GM19351 (cell line): ENCODE results near the gene PRKD2.

Experiments
- ATAC-seq: cut with Tn5 transposase; IDR thresholded peaks from one replicate; pipeline ENCODE4 v1.9.1; 2021; ENCODE audit warnings: mild to moderate bottlenecking, moderate library complexity; ENCODE audit not compliant: unreplicated experiment

PRKD2 gene

DNA sequence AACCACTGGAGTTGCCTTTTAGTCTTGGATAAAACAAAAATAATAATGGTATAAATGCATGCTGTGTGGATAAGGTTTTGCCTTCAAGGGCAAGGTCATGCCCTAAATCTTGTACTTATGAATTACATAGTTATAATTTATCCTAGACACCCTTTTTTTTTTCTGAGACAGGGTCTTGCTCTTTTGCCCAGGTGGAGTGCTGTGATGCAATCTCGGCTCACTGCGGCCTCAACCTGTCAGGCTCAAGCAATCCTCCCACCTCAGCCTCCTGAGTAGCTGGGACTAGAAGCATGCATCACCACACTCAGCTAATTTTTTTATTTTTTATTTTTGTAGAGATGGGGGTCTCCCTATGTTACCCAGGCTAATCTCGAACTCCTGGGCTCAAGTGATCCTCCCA is 48.3 kb downstream of the PRKD2 start:
- ATAC-seq, result no peak

GRCh38 chr19:46665072-46665471 is 51.8 kb downstream of the PRKD2 start:
- ATAC-seq, result no peak

DNA sequence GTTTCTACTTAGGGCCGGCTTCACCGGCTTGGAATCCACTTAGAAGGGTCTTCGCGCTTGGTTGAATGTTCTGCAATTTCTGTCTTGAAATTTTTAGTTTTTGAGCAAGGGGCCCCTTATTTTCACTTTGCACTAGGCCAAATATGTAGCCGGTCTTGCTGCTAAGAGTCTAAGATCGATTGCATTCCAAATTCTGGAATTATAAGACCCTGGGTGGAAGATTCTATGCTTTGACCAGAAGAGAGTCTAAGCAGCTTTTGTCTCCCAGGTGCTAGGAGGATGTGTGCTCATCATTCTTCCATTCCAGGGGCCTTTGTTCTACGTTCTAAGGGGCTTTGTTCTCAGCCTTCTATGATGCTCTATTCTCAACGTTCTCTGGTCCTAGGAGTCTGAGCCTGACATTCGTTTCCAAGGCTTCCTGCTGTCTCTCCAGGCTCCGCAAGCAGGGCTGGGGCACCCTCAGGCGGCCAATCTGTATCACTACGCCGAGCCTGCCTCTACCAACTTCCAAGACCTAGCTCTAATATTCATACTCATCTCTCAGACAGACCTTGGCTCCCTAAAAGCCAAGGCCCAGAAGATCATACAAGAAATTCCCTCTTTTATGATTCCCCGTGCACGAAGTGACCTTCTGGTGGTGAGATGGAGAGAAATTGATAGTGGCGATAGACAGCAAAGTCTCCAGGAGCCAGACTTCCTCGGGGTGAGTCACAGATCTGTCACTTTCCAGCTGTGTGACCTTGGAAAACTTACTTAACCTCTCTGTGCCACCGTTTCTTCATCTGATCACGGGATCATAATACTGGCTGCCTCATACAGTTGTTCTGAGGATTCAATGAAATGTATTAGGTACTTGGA is 55.0 kb downstream of the PRKD2 start:
- no peak for ATAC-seq

GRCh38 chr19:46661020-46661731 is 55.7 kb downstream of the PRKD2 start, which contains the start of gene DACT3:
TSS of gene DACT3 (minus strand) at chr19:46661182. CDS start at chr19:46661064, 118 bp downstream.
- peak; percentile 87 for ATAC-seq

GRCh38 chr19:46660551-46661019 is 56.3 kb downstream of the PRKD2 start:
- peak; percentile 19 for ATAC-seq

- no peak for ATAC-seq
These were observed 56.9 kb downstream of the PRKD2 start for GRCh38 chr19:46660008-46660517.

- no peak for ATAC-seq
These were observed 57.5 kb downstream of the PRKD2 start for GRCh38 chr19:46659151-46660007.

- ATAC-seq, result no peak
These were observed 60.4 kb downstream of the PRKD2 start for GRCh38 chr19:46656541-46656940.

DNA sequence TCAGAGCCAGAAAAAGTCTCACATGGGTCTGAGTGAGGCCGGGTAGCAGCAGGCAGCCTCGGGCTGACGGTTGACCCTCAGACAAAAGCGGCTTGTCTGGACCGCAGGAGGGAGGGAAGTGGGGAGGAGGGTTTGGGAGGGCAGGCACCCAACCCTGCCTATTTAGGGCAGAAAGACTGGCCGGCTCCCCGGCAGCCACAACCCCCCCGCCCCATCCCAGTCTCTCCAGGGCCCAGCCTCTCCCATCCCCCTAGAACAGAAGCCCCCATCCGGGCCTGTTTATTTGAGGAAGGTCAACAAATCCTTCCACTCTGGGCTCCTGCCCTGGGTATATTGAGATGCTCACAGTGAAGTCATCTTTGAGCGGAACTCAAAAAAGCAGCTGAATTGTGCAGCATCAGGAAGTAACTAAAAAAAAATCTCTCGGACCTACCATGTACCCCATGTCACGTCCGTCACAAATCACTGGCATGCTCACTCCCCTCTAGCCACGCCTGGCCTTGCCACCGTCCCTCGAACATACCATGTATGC is 62.2 kb downstream of the PRKD2 start:
- no peak for ATAC-seq

DNA sequence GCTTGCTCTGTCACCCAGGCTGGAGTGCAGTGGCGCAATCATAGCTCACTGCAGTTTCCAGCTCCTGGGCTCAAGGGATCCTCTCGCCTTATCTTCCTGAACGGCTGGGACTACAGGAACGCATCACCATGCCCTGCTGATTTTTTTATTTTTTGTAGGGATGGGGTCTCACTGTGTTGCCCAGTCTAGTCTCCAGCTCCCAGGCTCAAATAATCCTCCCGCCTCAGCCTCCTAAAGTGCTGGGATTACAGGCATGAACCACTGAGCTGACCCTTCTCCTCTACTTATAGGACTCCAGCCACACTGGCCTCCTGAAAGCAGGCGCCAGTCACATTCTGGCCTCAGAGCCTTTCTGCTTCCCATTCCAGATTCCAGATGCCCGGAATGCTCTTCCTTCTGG is 66.5 kb downstream of the PRKD2 start:
- no peak for ATAC-seq

DNA sequence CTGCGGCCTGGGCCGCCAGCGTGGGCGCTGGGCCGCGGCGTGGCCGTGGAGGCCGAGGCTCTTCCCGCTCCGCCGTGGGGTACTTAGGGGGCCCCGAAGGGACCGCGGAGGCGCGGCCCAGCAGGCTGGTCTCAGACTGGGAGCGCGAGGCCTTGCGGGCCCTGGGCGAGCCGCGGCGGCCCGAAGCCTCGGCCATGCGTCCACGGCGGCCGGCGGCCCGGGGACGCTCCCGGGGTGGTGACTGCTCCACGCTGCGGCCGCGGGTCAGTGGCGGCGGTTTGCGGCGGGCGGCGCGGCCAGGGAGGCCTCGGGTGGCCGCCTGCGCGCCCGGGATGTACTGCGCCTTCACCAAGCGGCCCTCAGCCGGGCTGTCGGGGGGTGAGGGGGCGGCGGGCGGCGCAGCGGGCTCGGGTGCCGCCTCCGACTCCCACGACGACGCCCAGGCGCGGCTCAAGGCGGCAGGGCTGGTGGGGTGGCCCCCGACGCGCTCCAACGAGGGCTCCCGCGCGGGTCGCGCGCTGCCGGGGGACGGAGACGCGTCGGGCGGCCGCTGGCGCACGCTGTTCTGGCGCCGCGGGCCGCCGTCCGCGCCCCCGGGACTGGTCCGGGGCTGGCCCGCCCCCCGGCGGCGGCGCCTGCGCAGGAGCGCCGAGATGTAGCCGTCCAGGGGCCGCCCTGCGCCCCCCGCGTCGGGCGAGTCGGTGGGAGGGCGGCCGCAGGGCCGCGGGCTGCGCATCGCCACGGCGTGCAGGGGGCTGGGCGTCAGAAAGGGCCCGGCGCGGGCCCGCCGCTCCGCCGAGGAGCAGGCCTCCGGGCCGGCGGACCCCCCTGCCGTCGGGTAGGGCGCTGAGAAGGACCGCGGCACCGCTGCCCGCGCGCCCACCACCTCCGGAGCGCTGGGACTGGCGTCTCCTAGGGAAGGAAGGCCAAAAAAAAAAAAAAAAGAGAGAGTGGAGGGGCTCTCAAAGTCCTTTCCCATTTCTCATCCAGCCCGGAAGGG is 67.7 kb downstream of the PRKD2 start:
- ATAC-seq, result no peak

DNA sequence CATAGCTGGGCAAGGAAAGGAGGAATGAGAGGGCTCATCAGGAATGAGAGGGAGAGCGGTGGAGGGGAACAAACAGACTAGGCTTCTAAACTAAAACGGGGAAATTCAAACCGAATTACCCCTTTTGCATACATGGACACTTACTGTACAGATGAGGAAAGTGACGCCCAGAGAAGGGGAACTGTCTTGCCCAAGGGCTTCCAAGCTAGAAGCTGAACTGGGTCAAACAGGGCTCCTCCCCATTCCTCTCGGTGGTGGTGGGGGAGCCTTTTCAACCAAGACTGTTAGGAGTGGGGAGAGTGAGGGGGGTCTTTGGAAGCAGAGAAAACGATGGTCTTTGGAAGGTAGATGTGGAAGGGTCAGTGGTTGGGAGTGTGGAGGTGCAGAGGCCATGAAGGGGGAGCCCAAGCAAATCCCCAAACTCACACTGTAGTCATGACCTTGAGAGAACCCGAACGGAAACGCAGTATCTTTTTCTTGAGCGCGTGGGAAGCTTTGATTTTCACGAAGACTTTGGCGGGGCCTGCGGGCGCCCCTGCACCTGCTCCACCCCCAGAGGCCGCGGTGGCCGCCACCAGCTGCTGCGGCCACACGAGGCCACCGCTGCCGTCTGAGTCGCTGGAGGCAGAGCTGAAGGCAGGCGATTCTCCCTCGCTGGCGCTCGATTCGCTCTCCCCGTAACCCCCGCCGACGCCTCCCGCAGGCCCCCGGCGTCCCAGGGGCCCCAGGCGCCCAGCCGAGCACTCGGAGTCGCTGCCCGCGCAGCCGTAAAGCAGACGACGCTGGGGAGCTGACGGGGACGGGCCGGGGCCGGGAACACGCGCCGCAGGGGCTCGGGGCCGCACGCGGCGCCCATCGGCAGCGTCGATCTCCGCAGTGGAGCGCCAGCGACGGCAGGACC is 68.6 kb downstream of the PRKD2 start:
- ATAC-seq, result no peak

- no peak for ATAC-seq
These were observed 70.5 kb downstream of the PRKD2 start for GRCh38 chr19:46646402-46646801.

DNA sequence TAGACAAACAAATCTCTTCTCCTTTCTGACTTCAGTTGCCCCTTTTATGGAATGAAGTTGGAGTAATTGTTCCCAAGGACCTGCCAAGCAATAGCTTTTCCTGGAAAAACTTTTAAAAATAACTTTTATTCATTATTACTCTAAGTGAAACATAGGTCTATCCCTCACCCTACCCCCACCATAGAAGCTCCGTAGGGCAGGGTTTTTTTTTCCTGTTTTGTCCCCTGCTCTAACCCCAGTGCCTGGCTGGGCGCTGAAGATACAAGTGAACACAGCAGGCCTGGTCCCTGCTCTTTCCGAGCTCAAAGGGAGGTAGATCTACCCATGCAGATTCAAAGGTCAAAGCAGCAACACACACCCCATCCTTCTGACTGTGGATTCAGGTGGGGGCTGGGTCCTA is 72.2 kb downstream of the PRKD2 start:
- no peak for ATAC-seq

GRCh38 chr19:46640656-46641055 is 76.3 kb downstream of the PRKD2 start:
- ATAC-seq, result no peak

- ATAC-seq, result no peak
These were observed 77.3 kb downstream of the PRKD2 start for GRCh38 chr19:46639358-46640182.

DNA sequence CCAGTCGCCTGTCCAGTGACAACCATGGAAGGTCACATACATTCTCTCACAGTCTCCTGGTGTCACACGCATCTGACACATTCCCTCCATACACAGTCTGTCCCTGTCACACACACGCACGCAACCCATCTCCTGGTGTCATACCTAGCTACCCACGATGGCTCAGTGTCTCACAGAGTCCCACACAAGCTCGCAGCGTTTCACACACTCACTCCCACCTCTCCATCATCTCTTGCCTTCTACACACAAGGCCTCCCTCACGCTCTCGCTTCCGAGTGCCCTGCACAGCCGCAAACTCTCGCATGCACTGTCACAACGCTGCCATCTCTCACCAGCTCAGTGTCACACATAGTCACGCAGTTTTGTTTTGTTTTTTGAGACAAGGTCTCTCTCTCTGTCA is 79.7 kb downstream of the PRKD2 start:
- ATAC-seq, result no peak
